Tibial nerve (tissue), 4 donors: ENCODE measurements around the gene LCN1.

Source experiments
- EP300 ChIP-seq, 2 donors: sonication (generic); formaldehyde crosslinking; IDR thresholded peaks; one replicate each; pipeline ENCODE4 v1.6.1; 2017; ENCODE audit warnings: antibody characterized with exemption in 2 of 2, mild to moderate bottlenecking in 1 of 2
- POLR2A ChIP-seq, 2 donors: fragments of 450-650 bp; IDR thresholded peaks; one replicate each; pipeline ENCODE4 v1.6.1; 2017; ENCODE audit warnings: antibody characterized with exemption in 2 of 2, mild to moderate bottlenecking in 2 of 2, moderate library complexity in 2 of 2
- TF ChIP-seq, protein P1 (sequence below), 5 experiments: fragments of 200-600 bp in 3 of 5; fragments of 450-650 bp in 2 of 5; sonication (generic) in 3 of 5; IDR thresholded peaks; one replicate each; pipeline ENCODE4 v1.5.1; 2016 to 2019; ENCODE audit warnings: antibody characterized with exemption in 5 of 5, mild to moderate bottlenecking in 3 of 5, moderate library complexity in 2 of 5

DNA sequence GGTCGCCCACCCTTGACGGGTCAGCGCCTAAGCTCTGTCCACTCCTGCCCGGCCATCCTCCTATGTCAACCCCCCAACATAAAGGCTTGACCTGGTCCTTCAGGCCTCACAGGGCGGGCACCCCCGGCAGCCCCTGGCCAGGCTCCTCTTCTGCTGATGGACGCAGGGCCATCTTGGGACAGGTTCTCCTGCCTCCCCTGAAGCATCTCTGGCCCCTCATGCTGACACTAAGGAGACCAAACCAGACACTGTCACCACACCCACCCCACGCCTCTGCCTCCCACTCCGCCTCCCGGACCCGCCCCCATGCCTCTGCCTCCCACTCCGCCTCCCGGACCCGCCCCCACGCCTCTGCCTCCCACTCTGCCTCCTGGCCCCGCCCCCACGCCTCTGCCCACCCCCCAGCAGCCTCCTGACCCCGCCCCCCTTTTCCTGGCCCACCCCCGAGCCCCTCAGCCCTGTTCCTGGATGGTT is 31.5 kb downstream of the LCN1 start:
- TF ChIP-seq, protein P1, sequence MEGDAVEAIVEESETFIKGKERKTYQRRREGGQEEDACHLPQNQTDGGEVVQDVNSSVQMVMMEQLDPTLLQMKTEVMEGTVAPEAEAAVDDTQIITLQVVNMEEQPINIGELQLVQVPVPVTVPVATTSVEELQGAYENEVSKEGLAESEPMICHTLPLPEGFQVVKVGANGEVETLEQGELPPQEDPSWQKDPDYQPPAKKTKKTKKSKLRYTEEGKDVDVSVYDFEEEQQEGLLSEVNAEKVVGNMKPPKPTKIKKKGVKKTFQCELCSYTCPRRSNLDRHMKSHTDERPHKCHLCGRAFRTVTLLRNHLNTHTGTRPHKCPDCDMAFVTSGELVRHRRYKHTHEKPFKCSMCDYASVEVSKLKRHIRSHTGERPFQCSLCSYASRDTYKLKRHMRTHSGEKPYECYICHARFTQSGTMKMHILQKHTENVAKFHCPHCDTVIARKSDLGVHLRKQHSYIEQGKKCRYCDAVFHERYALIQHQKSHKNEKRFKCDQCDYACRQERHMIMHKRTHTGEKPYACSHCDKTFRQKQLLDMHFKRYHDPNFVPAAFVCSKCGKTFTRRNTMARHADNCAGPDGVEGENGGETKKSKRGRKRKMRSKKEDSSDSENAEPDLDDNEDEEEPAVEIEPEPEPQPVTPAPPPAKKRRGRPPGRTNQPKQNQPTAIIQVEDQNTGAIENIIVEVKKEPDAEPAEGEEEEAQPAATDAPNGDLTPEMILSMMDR (IDR thresholded peaks at IDR 0.05): no peak
- no peak for TF ChIP-seq POLR2A (IDR thresholded peaks at IDR 0.05)
- no peak for TF ChIP-seq EP300 (IDR thresholded peaks at IDR 0.05)
